Right lobe of liver (tissue), 4 donors: ENCODE results near the gene VAV3.

Source experiments
- CTCF ChIP-seq, 4 donors: fragments of 200-600 bp in 3 of 4; fragments of 450-650 bp in 1 of 4; IDR thresholded peaks; one replicate each; pipeline versions ENCODE4 v1.5.1 to v1.8.0; 2016 to 2022; ENCODE audit warnings: antibody characterized with exemption in 4 of 4, mild to moderate bottlenecking in 2 of 4
- POLR2A ChIP-seq: fragments of 450-650 bp; IDR thresholded peaks from one replicate; pipeline ENCODE4 v1.6.1; 2017; ENCODE audit warnings: antibody characterized with exemption, mild to moderate bottlenecking
- donor health status: DM: no; HTN: no; CAD: no.
- donor health status: DM: no; HTN: no; CAD: no.
- donor health status: DM: no; HTN: yes; CAD: no.

- no peak for TF ChIP-seq CTCF (IDR thresholded peaks at IDR 0.05)
- TF ChIP-seq POLR2A = no peak
Measured at GRCh38 chr1:107536266-107536665, 428.7 kb downstream of the VAV3 start.
